K562 (cell line): Measurements from ENCODE around the gene SCARF2. TPM values are rescaled to one million over a fixed set of nuclear protein-coding genes. Genes with fewer than 3 reads are reported as not detected.

Experiments used
- ATAC-seq: fragments of 200-7000 bp; cut with Tn5 transposase; 3 replicates; pipeline ENCODE4 v1.9.1; 2020; ENCODE audit warnings: moderate library complexity
- BruUV-seq: library from RNA; stranded (reverse); fragments of 400-500 nt; replicated peaks from 2 replicates; lab custom pipeline; 2021; lab: Mats Ljungman, UMichigan
- CTCF ChIA-PET: fragments of 300-600 bp; formaldehyde crosslinking; extraction: SDS; loops from one replicate; lab custom pipeline; 2021; ENCODE audit warnings: low intra/inter-chr PET ratio; lab: Yijun Ruan, JAX
- POLR2A ChIA-PET: fragments of 300-600, 350-650 bp; sonication (Branson Sonifier 250); formaldehyde crosslinking; extraction: SDS; loops from one replicate; lab custom pipeline; 2021; ENCODE audit warnings: antibody characterized with exemption, inconsistent platforms; lab: Yijun Ruan, JAX
- DNase-seq, 4 experiments: peaks; one replicate each; pipeline versions ENCODE4 v3.0.0 to v3.0.0-alpha.2; 2011 to 2018; ENCODE audit warnings: low spot score in 3 of 4, mixed read lengths in 3 of 4; ENCODE audit errors: extremely low read depth in 1 of 4
- FAIRE-seq: peaks from 2 replicates; lab custom pipeline; 2011; peaks lifted over from hg19 to GRCh38; lab: Jason Lieb, UNC
- H2AFZ ChIP-seq: 2 replicates; pipeline ENCODE4 v1.6.0; 2011; ENCODE audit warnings: low read depth, low read length, control low read depth, inconsistent platforms
- H3K27ac ChIP-seq: fragments of 200-600 bp; 3 replicates; pipeline ENCODE4 v1.8.0; 2011; ENCODE audit warnings: low read depth, mild to moderate bottlenecking, control low read depth, inconsistent platforms, low read length, moderate library complexity, mixed read lengths; ENCODE audit errors: extremely low read depth
- H3K27me3 ChIP-seq, 2 experiments: fragments of 300-600 bp in 1 of 2; 2 replicates in 1 of 2; 3 replicates in 1 of 2; pipeline versions ENCODE4 v1.6.0 to v1.8.0; 2011; ENCODE audit warnings: inconsistent platforms in 2 of 2, low read length in 2 of 2, mild to moderate bottlenecking in 1 of 2, mixed read lengths in 1 of 2, moderate library complexity in 1 of 2; ENCODE audit not compliant: control insufficient read depth in 2 of 2, insufficient read depth in 2 of 2
- H3K36me3 ChIP-seq: fragments of 300-600 bp; 3 replicates; pipeline ENCODE4 v1.8.0; 2011; ENCODE audit warnings: mild to moderate bottlenecking, low read length, inconsistent platforms; ENCODE audit not compliant: control insufficient read depth, insufficient read depth
- H3K4me1 ChIP-seq, 2 experiments: fragments of 200-600 bp in 1 of 2; replicated peaks in 1 of 2; 2 replicates in 1 of 2; 3 replicates in 1 of 2; pipeline versions ENCODE4 v1.5.1 to v1.8.0; 2011; ENCODE audit warnings: inconsistent platforms in 2 of 2, low read length in 2 of 2, mild to moderate bottlenecking in 1 of 2, mixed read lengths in 1 of 2, moderate library complexity in 1 of 2; ENCODE audit not compliant: control insufficient read depth in 2 of 2, insufficient read depth in 2 of 2
- H3K4me2 ChIP-seq: 2 replicates; pipeline ENCODE4 v1.6.1; 2011; ENCODE audit warnings: low read length, control low read depth, inconsistent platforms, mixed read lengths; ENCODE audit not compliant: insufficient read depth
- H3K4me3 ChIP-seq: fragments of 200-600 bp; sonication (generic), shearing (Covaris generic); 2 replicates; pipeline ENCODE4 v1.5.1; 2016; ENCODE audit warnings: control low read depth, inconsistent platforms
- H3K79me2 ChIP-seq: fragments of 200-600 bp; 3 replicates; pipeline ENCODE4 v1.8.0; 2011; ENCODE audit warnings: low read length, inconsistent platforms; ENCODE audit not compliant: control insufficient read depth, insufficient read depth
- H3K9ac ChIP-seq, 2 experiments: 2 replicates each; pipeline versions ENCODE4 v1.6.0 to v1.6.1; 2011; ENCODE audit warnings: low read depth in 2 of 2, low read length in 2 of 2, control low read depth in 1 of 2, inconsistent platforms in 1 of 2, mild to moderate bottlenecking in 1 of 2, mixed read lengths in 1 of 2; ENCODE audit not compliant: insufficient read depth in 1 of 2
- H3K9me1 ChIP-seq: one replicate; pipeline ENCODE4 v1.6.0; 2011; ENCODE audit warnings: inconsistent platforms, mild to moderate bottlenecking, low read length, moderate library complexity; ENCODE audit not compliant: control insufficient read depth, insufficient read depth
- H3K9me3 ChIP-seq: replicated peaks from 2 replicates; pipeline ENCODE4 v1.5.1; 2011; ENCODE audit warnings: low read depth, low read length, inconsistent platforms; ENCODE audit not compliant: control insufficient read depth, insufficient read depth
- H4K20me1 ChIP-seq: replicated peaks from 2 replicates; pipeline ENCODE4 v1.6.1; 2011; ENCODE audit warnings: low read length, inconsistent platforms, mixed read lengths; ENCODE audit not compliant: control insufficient read depth, insufficient read depth
- CEBPB ChIP-seq: fragments of 450-650 bp; IDR thresholded peaks from 2 replicates; pipeline ENCODE4 v1.6.1; 2016; ENCODE audit warnings: missing genetic modification characterization, missing compliant biosample characterization
- HOMEZ ChIP-seq: fragments of 250-450 bp; sonication (Bioruptor Pico); IDR thresholded peaks from 2 replicates; pipeline ENCODE4 v1.4.0; 2020; ENCODE audit warnings: mild to moderate bottlenecking, moderate library complexity
- JUND ChIP-seq, 2 experiments: IDR thresholded peaks; 2 replicates in 1 of 2; 3 replicates in 1 of 2; pipeline ENCODE4 v1.6.1; 2011; ENCODE audit warnings: borderline replicate concordance in 2 of 2, low read depth in 2 of 2, low read length in 2 of 2, improper control_type of control experiment in 1 of 2, missing biosample characterization in 1 of 2, missing genetic modification characterization in 1 of 2, missing genetic modification reagents in 1 of 2
- MCM7 ChIP-seq, 2 experiments: fragments of 450-650 bp; IDR thresholded peaks; 2 replicates each; pipeline ENCODE4 v1.6.1; 2016 to 2018
- PREB ChIP-seq: sonication (generic); formaldehyde crosslinking; IDR thresholded peaks from 2 replicates; pipeline ENCODE4 v1.8.1; 2023; ENCODE audit warnings: mild to moderate bottlenecking, missing genetic modification reagents
- SMAD2 ChIP-seq: fragments of 150-350 bp; IDR thresholded peaks from 2 replicates; pipeline ENCODE4 v1.6.1; 2014; ENCODE audit warnings: low read depth, mild to moderate bottlenecking, low read length
- TCF15 ChIP-seq: fragments of 250-450 bp; sonication (Bioruptor Pico); IDR thresholded peaks from 2 replicates; pipeline ENCODE4 v1.8.0; 2022; ENCODE audit warnings: moderate library complexity, mild to moderate bottlenecking, inconsistent platforms
- ZNF133 ChIP-seq: fragments of 250-450 bp; sonication (Bioruptor Pico); IDR thresholded peaks from 2 replicates; pipeline ENCODE4 v1.4.0; 2020; ENCODE audit warnings: mild to moderate bottlenecking
- ZNF146 ChIP-seq: IDR thresholded peaks from one replicate; pipeline ENCODE4 v1.6.1; 2018; ENCODE audit warnings: missing compliant biosample characterization; ENCODE audit not compliant: unreplicated experiment
- ZNF165 ChIP-seq: fragments of 250-450 bp; sonication (Bioruptor Pico); IDR thresholded peaks from 2 replicates; pipeline ENCODE4 v1.4.0; 2020; ENCODE audit warnings: borderline replicate concordance
- ZNF408 ChIP-seq: fragments of 250-450 bp; sonication (Bioruptor Pico); IDR thresholded peaks from 2 replicates; pipeline ENCODE4 v1.4.0; 2020; ENCODE audit warnings: low read depth, mild to moderate bottlenecking, moderate library complexity
- ZNF445 ChIP-seq: fragments of 250-450 bp; sonication (Bioruptor Pico); IDR thresholded peaks from 2 replicates; pipeline ENCODE4 v1.4.0; 2020; ENCODE audit warnings: low read depth, mild to moderate bottlenecking, moderate library complexity
- ZNF583 ChIP-seq: fragments of 250-450 bp; sonication (Bioruptor Pico); IDR thresholded peaks from 2 replicates; pipeline ENCODE4 v1.4.0; 2020
- ZNF655 ChIP-seq: fragments of 250-450 bp; sonication (Bioruptor Pico); IDR thresholded peaks from 2 replicates; pipeline ENCODE4 v1.5.0; 2021
- ZNF76 ChIP-seq: fragments of 250-450 bp; sonication (Bioruptor Pico); IDR thresholded peaks from 2 replicates; pipeline ENCODE4 v1.4.0; 2020; ENCODE audit warnings: mild to moderate bottlenecking, moderate library complexity, borderline replicate concordance
- WGBS: fragments of 100-300 bp; shearing (Covaris generic); methylation state at CpG from one replicate; pipeline ENCODE4 v1.1.6; 2016; ENCODE audit warnings: low coverage, mixed read lengths; ENCODE audit not compliant: insufficient coverage; ENCODE audit errors: missing lambda C conversion rate; 5-methylcytosine and 5-hydroxymethylcytosine counted together
- in situ Hi-C: fragments of 300-500 bp; cut with MboI; formaldehyde crosslinking; loops from 4 replicates; pipeline ENCODE4 v1.15.0; 2018; ENCODE audit warnings: inconsistent platforms, mixed read lengths
- intact Hi-C: fragments of 100-400 bp; cut with micrococcal nuclease; formaldehyde crosslinking; loops from 2 replicates; pipeline ENCODE4 v1.14.2; 2022
- polyA plus RNA-seq, 8 experiments: library from polyadenylated mRNA; depleted of rRNA in 4 of 8; stranded (reverse) in 5 of 8; unstranded in 3 of 8; fragments of >200 nt; fragmentation: Nextera tagmentation in 2 of 8; fragmentation: Illumina TruSeq in 1 of 8; extraction: Ambion mirVana in 2 of 8; extraction: Trizol in 1 of 8; gene quantifications; 2 replicates each; pipeline versions ENCODE4 v1.2.1 to v1.2.3, GENCODE V29; 2011 to 2014; ENCODE audit warnings: inconsistent platforms in 1 of 8, missing spikeins in 1 of 8
- total RNA-seq, 7 experiments: library from RNA; depleted of rRNA in 6 of 7; stranded (reverse); fragments of >200 nt in 6 of 7; fragmentation: Illumina TruSeq in 2 of 7; extraction: Trizol in 2 of 7; gene quantifications; 2 replicates each; pipeline versions ENCODE4 v1.2.1 to v1.2.3, GENCODE V29; 2011 to 2021; ENCODE audit warnings: low replicate concordance in 1 of 7

The SCARF2 gene
- total and polyA plus RNA-seq, 9 of the 15 experiments (the other 6 are each of a cell fraction or from before 2014, with no cell fraction given): 0.06 to 0.32 (median 0.21) TPM; not detected in 5

- DNase-seq: peak in 2 of 4 experiments; percentile 35 to 44
- Histone ChIP-seq H3K27ac (peak overlapping the region; percentile 62), H3K4me2 (peak overlapping the region; percentile 90), H3K4me3 (peak overlapping the region; percentile 52), H3K79me2 (peaks cover 17% of the 10 kb centered on the region), H3K27me3 (peaks cover 14 to 28% of the 10 kb centered on the region in 2 experiments), H3K4me1 (peaks cover 16 to 35% of the 10 kb centered on the region in 2 experiments), H3K9me1 (no peaks in the 10 kb centered on the region), H3K9ac (peak overlapping the region; percentile 72 to 96), H2AFZ (peak overlapping the region; percentile 92), H3K9me3 (peaks cover 10% of the 10 kb centered on the region), H4K20me1 (no peaks in the 10 kb centered on the region), H3K36me3 (peaks cover 7% of the 10 kb centered on the region; the same call in 1 of the 3 replicates)
- peak; percentile 4 for ATAC-seq
- ChIA-PET CTCF (interaction anchor here (0.6 kb wide), 1 partner anchor 19 kb away, joined by 3 read pairs; no protein-coding TSS in a partner anchor), POLR2A (interaction anchor here (0.6 to 7.0 kb wide), 20 partner anchors 8 to 1248 kb away, joined by 3 to 84 read pairs (median 4); partner anchors contain the start of genes DGCR6L and ESS2)
- intact Hi-C loops: no loop called here
- in situ Hi-C loops: loop anchor here (10.0 kb wide), 1 partner anchor 48 kb away; no protein-coding TSS in a partner anchor
- TSS peak; percentile 99 for BruUV-seq
- no peak for FAIRE-seq
- 88% methylated on average over 23 of the region's 23 CpGs for WGBS
- TF ChIP-seq ZNF165 (CRISPR knock-in tag): peak; percentile 62; the same call in 1 of the 2 replicates
- 0 out of 2 replicates have a peak, but pooled peaks have one; percentile 52 for TF ChIP-seq ZNF408 (CRISPR knock-in tag)
- peak; percentile 66 for TF ChIP-seq ZNF445
- 0 out of 2 replicates have a peak, but pooled peaks have one; percentile 46 for TF ChIP-seq ZNF583 (CRISPR knock-in tag)
- TF ChIP-seq TCF15: peak; percentile 68; the same call in 1 of the 2 replicates
- TF ChIP-seq ZNF146 (CRISPR knock-in tag): peak; percentile 23
- TF ChIP-seq ZNF655 (CRISPR knock-in tag): no peak
- TF ChIP-seq SMAD2: 0 out of 2 replicates have a peak, but pooled peaks have one; percentile 1
- TF ChIP-seq ZNF76 (CRISPR knock-in tag): 0 out of 2 replicates have a peak, but pooled peaks have one; percentile 28
- TF ChIP-seq CEBPB (tag): peak; percentile 91
- TF ChIP-seq PREB: no peak
- TF ChIP-seq JUND (IDR thresholded peaks at IDR 0.05; ENCODE audit: borderline replicate concordance, low read depth, low read length): 0 out of 2 replicates have a peak, but pooled peaks have one; percentile 2
- no peak for TF ChIP-seq JUND (tag; IDR thresholded peaks at IDR 0.05; ENCODE audit: borderline replicate concordance, low read depth, low read length)
- no peak for TF ChIP-seq MCM7 (IDR thresholded peaks at IDR 0.05)
- TF ChIP-seq HOMEZ (CRISPR knock-in tag): peak; percentile 83; the same call in 1 of the 2 replicates
- peak; percentile 47; the same call in 1 of the 2 replicates for TF ChIP-seq ZNF133 (CRISPR knock-in tag)
Measured at GRCh38 chr22:20392983-20393704, 44.5 kb downstream of the SCARF2 start.
